Testis (tissue), 2 donors: ENCODE results near the gene DLG2.

ENCODE experiments used
- POLR2A ChIP-seq: fragments of 450-650 bp; IDR thresholded peaks from one replicate; pipeline ENCODE4 v1.6.1; 2017; ENCODE audit warnings: antibody characterized with exemption, mild to moderate bottlenecking, moderate library complexity
- TF ChIP-seq, protein P1 (sequence below), 3 experiments: fragments of 450-650 bp in 2 of 3; fragments of 200-600 bp in 1 of 3; sonication (generic) in 1 of 3; IDR thresholded peaks; one replicate each; pipeline ENCODE4 v1.5.1; 2016 to 2019; ENCODE audit warnings: antibody characterized with exemption in 3 of 3, mild to moderate bottlenecking in 2 of 3, moderate library complexity in 1 of 3

DNA sequence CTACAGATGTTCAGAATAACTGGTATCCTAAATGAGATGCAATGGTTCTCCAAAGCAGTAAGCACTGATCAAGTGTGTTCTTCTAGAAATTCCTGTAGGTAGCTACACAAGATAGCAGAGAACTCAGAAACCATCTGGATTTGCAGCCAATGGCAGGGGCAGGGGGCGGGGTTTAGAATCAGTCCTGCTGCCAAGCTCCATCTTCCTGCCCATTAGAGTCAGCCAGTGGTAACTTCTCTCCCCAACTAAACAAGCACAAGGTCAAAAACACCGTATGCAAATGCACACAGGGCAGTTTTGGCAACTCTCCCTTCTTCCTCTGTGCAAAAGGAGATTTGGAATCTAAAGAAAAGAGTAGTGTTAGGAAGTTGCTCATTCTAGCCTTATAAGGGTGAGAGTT, 2103.5 kb downstream of the DLG2 start:
- TF ChIP-seq, protein P1, sequence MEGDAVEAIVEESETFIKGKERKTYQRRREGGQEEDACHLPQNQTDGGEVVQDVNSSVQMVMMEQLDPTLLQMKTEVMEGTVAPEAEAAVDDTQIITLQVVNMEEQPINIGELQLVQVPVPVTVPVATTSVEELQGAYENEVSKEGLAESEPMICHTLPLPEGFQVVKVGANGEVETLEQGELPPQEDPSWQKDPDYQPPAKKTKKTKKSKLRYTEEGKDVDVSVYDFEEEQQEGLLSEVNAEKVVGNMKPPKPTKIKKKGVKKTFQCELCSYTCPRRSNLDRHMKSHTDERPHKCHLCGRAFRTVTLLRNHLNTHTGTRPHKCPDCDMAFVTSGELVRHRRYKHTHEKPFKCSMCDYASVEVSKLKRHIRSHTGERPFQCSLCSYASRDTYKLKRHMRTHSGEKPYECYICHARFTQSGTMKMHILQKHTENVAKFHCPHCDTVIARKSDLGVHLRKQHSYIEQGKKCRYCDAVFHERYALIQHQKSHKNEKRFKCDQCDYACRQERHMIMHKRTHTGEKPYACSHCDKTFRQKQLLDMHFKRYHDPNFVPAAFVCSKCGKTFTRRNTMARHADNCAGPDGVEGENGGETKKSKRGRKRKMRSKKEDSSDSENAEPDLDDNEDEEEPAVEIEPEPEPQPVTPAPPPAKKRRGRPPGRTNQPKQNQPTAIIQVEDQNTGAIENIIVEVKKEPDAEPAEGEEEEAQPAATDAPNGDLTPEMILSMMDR (IDR thresholded peaks at IDR 0.05): no peak
- TF ChIP-seq POLR2A: no peak
